Measurements from ENCODE around the gene SLC35F5. TPM values are rescaled to one million over a fixed set of nuclear protein-coding genes. Genes with fewer than 3 reads are reported as not detected.
"Not testable (repeated sequence)": the region's sequence is repeated elsewhere in the genome, so short reads cannot be mapped to it uniquely, and the experiment has no call there.

SLC35F5 gene
- total RNA-seq, 2 experiments from 2014 or later, result 24.1 to 25.8 TPM

DNA sequence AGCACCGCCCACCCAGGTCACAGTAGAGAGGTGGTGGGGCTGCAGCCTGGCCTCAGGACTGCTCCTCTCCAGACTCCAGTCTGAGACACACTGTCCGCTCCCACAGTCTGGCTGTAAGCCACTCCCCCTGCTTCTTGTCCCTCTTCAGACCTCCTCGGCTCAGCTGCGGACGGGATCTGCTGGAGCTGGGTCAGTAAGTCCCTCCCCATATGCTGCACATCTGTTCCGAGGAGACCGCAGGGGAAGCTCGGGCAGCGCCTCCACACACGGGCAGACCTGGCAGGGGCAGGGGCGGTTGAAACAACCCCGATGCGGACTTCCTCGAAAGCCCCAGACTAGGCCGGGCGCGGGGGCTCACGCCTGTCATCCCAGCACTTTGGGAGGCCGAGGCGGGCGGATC, 87.4 kb downstream of the SLC35F5 start:
- not testable (repeated sequence) for DNase-seq; ATAC-seq (ENCODE audit: low read depth); H3K9me3 Mint-ChIP-seq

DNA sequence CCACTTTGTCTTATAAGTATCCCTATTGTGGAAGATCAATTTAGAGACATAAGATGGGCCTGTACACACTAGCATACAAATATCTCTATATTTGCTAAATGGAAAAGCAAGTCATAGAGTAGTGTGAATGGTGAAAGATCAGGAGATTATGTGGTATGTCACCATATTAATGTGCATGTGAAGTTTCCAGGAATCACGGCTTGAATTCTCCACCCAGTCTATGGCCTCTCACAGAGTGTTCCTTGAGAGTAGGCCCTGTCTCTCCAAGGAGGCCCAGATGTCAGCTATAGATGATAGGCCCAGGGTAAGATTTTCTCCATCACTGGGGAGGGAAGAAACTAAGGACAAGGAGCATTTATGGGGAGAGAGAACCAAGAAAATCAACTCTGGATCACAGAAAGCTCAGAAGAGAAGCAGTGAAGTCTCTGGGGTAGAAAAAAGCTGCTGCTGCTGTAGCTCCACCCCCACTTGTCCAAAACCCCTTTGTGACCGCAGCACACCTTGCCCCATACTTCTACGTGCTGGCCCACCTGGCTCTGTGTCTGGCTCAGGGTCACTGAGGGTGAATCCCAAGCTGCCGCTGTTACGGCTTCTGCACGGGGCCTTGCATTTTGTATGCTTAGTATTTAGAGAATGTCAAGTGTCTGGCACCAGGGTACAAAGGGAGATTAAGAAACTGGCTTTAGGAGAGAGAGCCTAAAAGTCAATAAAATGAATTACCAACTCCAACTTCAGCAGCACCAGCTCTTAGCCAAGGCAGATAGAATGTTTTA, 91.5 kb downstream of the SLC35F5 start:
- ATAC-seq (ENCODE audit: low read depth); H3K27ac Mint-ChIP-seq; H3K36me3 Mint-ChIP-seq; H3K9me3 Mint-ChIP-seq; H3K4me1 Mint-ChIP-seq; H3K4me3 Mint-ChIP-seq; H3K27me3 Mint-ChIP-seq; DNase-seq; POLR2A ChIA-PET: not testable (repeated sequence)

More for the DNA sequence above, 87.4 kb downstream of the SLC35F5 start:
- H3K27me3 Mint-ChIP-seq, H3K4me1 Mint-ChIP-seq, H3K36me3 Mint-ChIP-seq, H3K4me3 Mint-ChIP-seq, H3K27ac Mint-ChIP-seq, POLR2A ChIA-PET: not testable (repeated sequence)

DNA sequence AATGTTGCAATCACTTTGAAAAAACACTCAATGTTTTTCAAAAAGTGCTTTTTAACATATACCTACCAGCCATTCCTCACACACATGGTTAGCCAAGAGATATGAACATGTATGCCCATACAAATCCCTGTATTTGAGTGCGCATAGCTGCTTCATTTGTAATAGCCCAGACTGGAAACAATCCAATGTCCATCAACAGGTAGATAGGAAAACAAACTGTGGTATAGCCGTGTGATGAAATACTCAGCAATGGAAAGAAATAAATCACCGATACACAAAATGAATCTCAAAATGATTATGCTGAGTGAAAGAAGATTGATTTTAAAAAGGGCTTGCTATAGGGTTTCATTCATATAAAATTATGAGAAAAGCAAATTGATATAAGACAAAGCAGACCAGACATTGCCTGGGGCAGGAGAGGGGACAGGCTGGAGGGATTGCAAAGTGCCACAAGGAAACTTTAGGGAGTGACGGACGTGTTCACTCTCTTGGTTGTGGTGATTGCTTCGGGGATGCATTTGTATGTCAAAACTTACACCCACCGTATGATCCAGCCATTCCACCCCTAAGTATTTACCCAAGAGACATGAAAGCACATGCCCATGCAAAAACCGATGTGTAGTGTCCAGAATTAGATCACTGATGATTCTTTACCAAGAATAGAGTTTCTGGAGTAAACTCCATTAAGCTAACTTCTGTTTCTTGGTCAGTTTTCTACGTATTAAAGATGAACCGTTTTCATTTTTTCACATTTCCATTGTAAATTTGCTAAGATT, 93.0 kb downstream of the SLC35F5 start:
- DNase-seq; H3K27ac Mint-ChIP-seq; ATAC-seq (ENCODE audit: low read depth); H3K9me3 Mint-ChIP-seq; H3K4me1 Mint-ChIP-seq; POLR2A ChIA-PET; H3K36me3 Mint-ChIP-seq; H3K4me3 Mint-ChIP-seq: not testable (repeated sequence)
- H3K27me3 Mint-ChIP-seq, result peaks cover 10% of the 10 kb centered on the region

Small RNA genes lying within 50 kb of the gene (microRNA-seq; reads per million reads assigned to microRNA genes)
- not detected for gene MIR4782

Other genes with a start within 250 kb of the SLC35F5 start
- 10 to 100 TPM; 23.9 to 27.4 TPM for gene RABL2A, start 129.4 kb downstream of the SLC35F5 start, total RNA-seq
- 100 to 1,000 TPM; 408 to 414 TPM for gene ACTR3, start 133.4 kb upstream of the SLC35F5 start, total RNA-seq

Data from activated naive CD8-positive, alpha-beta T cell treated with anti-CD3 and anti-CD28 coated beads, Interleukin-2, amount 10 ng/mL, durations not matched to agents 7 days and 5 days (primary cell).